ES-I3 (cell line): ENCODE measurements around the gene NUDT19.
"Not testable (repeated sequence)": the region's sequence is repeated elsewhere in the genome, so short reads cannot be mapped to it uniquely, and the experiment has no call there.

Experiments used
- H3K36me3 ChIP-seq: 2 replicates; pipeline ENCODE4 v1.6.1; 2013; ENCODE audit warnings: mild to moderate bottlenecking, low read length, control low read depth, moderate library complexity; ENCODE audit not compliant: insufficient read depth
- H3K4me1 ChIP-seq: 2 replicates; pipeline ENCODE4 v1.6.1; 2013; ENCODE audit warnings: mild to moderate bottlenecking, control low read depth, low read length; ENCODE audit not compliant: insufficient read depth
- H3K9ac ChIP-seq: 2 replicates; pipeline ENCODE4 v1.6.1; 2013; ENCODE audit warnings: low read depth, mild to moderate bottlenecking, low read length, moderate library complexity
- H3K9me3 ChIP-seq: 2 replicates; pipeline ENCODE4 v1.6.1; 2013; ENCODE audit warnings: mild to moderate bottlenecking, low read length, moderate library complexity; ENCODE audit not compliant: control insufficient read depth, insufficient read depth

The NUDT19 gene

DNA sequence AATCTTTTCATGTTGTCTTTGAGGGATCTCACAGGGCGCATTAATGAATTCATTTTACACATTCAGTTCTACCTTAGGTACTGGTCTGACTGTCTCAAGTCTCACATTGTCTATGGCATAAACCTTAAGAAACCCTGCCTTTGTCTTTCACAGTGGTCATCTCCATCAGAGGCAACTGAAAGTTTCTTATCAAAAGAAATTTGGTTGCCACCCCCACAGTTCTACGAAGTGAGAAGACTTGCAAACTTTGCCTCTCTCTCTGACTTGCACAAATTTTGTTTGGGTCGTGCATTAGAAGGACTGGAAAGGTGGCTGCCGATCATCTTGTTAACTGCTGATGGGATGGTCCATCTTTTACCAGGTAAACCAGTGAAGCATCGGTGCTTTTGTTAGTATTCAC, 17.4 kb downstream of the NUDT19 start:
- Histone ChIP-seq H3K4me1 (no peaks in the 10 kb centered on the region), H3K9ac (no peak overlapping the region), H3K36me3 (peaks cover 4% of the 10 kb centered on the region; the same call in 1 of the 2 replicates), H3K9me3 (peaks cover 6% of the 10 kb centered on the region; the same call in 1 of the 2 replicates)

DNA sequence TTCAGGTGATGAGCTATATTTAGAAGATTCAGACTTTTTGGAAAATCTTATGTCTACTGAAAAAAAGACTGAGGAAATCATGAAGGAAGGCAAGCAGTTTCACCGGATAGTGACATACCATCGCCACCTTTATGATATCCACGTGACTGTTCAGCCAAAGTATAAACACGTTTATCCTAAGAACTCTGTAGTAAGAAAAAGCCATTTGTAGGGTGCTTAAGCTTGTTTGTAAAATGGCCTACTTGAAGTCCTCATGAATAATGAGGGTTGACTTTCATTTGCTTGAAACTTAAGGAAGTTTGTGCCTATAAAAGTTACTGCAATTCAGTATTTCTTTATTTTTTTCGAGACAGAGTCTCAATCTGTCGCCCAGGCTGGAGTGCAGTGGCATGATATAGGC, 20.1 kb downstream of the NUDT19 start:
- H3K9me3 ChIP-seq = no peaks in the 10 kb centered on the region
- no peak overlapping the region for H3K9ac ChIP-seq
- H3K36me3 ChIP-seq = no peaks in the 10 kb centered on the region
- no peaks in the 10 kb centered on the region for H3K4me1 ChIP-seq

DNA sequence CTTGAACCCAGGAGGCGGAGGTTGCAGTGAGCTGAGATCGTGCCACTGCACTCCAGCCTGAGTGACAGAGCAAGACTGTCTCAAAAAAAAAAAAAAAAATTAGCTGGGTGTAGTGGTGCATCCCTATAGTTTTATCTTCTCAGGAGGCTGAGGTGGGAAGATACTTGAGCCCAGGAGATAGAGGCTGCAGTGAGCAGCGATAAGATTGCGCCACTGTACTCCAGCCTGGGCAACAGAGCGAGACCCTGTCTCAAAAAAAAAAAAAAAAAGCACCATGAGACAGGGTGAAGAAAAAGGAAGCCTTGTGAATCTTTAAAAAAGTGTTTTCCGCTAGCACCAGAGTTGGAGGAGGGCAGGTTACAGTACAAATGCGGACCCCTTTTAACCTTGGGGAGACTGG, 24.6 kb downstream of the NUDT19 start:
- H3K9me3 ChIP-seq, H3K4me1 ChIP-seq, H3K36me3 ChIP-seq, H3K9ac ChIP-seq: not testable (repeated sequence)

DNA sequence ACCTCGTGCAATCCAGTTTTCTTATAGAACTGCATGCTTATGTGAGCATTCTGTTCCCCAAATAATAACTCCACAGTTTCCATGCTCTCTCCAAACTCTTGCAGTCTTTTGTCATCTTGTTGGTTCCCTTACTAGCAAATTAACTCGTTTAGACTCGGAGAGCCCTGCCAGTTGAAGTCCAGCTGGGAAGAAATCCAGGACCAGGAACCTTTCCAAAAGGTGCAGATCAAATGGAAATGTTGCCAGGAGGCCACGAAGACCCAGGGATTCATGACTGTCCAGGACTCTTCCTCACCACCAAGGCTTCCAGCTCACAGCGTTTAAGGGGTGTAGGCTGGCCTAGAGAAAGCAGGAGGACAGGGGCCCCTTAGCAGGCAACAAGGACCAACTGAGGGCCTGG, 25.9 kb downstream of the NUDT19 start:
- Histone ChIP-seq H3K9me3 (no peaks in the 10 kb centered on the region; the same call in 1 of the 2 replicates), H3K36me3 (no peaks in the 10 kb centered on the region), H3K9ac (no peak overlapping the region), H3K4me1 (no peaks in the 10 kb centered on the region)

DNA sequence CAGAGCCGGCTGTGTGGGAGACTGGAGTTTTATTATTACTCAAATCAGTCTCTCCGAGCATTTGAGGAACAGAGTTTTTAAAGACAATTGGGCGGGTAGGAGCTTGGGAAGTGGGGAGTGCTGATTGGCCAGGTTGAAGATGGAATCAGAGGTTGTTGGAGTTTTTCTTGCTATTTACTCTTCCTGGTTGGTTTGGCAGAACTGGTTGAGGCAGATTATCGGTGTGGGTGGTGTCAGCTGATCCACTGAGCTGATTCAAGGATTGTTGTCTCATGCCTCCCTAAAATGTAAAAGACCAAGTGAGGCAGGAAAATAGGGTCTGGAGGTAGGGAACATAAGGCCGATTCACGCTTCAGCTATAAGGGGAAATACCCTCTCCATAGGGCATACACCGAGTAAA, 26.7 kb downstream of the NUDT19 start:
- Histone ChIP-seq H3K4me1 (no peaks in the 10 kb centered on the region), H3K36me3 (no peaks in the 10 kb centered on the region)

DNA sequence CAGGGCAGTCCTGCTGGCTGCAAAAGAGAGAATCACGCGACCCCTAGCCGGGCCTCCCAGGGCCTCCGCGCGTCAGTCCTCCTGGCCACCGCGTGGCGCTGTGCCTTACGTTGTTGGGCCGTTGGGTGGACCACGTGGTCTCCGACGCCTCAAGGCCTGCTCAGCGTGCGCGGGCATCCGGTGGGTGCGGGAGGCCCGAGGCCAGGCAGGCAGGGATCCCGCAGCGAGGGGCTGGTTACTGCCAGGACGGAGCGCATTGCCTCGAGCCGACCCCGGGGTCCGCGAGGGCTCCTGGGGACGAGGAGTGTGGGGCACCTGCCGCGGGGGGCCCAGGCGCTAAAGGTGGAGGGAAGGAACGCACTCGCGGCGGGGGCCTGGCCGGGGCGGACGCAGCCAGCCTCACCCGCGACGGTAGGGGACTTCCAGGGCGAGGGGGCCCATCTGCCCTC, 28.0 kb downstream of the NUDT19 start, which contains the start of gene TDRD12:
TSS of gene TDRD12 (plus strand) at position 157 of the 449 bp plus-strand sequence. CDS start 306 bp downstream, outside the sequence.
- Histone ChIP-seq H3K4me1 (no peaks in the 10 kb centered on the region), H3K9ac (no peak within 1 kb of the TSS), H3K36me3 (no peaks in the 10 kb centered on the region), H3K9me3 (no peaks in the 10 kb centered on the region; the same call in 1 of the 2 replicates)

More for the DNA sequence above, 26.7 kb downstream of the NUDT19 start:
- H3K9me3 ChIP-seq = no peaks in the 10 kb centered on the region; the same call in 1 of the 2 replicates
- H3K9ac ChIP-seq = no peak overlapping the region

DNA sequence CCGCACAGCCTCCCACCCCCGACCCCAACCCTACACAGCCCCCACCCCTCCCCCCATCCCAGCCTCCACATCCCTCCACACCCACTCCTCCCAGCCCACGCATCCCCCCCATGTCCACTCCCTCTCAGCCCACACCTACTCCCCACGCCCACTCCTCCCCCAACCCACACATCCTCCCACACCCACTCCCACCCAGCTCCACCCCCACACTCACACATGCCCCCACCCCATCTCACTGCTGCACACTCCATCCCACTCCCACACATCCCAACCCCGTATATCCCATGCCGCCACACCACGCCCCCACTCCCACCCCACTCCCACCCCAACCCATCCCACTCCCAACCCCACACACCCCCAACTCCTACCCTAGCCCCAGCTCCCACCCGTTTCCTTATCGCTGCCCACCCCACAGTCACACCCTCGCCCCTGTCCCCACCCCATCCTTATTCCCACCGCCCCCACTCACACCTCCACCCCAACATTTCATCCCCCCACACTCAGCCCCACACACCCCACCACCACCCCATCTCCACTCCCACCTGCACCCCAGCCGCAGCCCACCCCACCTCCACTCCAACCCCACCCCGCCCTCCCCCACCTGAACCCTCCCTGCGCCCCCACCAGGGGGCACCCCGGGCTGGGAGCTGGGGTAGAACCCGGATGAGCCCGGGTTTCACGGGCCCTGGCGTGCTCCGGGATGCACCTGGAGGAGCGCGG, 28.8 kb downstream of the NUDT19 start:
- Histone ChIP-seq H3K9me3 (no peaks in the 10 kb centered on the region; the same call in 1 of the 2 replicates), H3K4me1 (no peaks in the 10 kb centered on the region), H3K36me3 (no peaks in the 10 kb centered on the region), H3K9ac (no peak overlapping the region)

DNA sequence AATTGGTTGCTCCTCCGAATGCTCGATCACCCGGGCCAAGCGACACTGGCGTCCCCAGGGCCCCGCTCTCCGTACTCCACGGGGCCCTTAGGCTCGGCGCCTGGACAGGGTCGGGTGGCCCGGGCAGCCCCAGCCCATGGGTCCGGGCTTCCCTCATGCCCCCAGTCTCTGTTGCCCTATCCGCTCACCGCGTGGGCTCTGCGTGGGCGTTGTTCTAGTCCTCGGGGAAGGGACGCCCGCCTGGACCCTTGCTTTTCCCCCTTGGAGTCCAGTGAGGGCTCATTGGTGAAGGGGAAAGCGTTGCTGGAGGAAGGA, 29.3 kb downstream of the NUDT19 start:
- Histone ChIP-seq H3K9me3 (no peaks in the 10 kb centered on the region; the same call in 1 of the 2 replicates), H3K4me1 (no peaks in the 10 kb centered on the region), H3K36me3 (no peaks in the 10 kb centered on the region), H3K9ac (no peak overlapping the region)

DNA sequence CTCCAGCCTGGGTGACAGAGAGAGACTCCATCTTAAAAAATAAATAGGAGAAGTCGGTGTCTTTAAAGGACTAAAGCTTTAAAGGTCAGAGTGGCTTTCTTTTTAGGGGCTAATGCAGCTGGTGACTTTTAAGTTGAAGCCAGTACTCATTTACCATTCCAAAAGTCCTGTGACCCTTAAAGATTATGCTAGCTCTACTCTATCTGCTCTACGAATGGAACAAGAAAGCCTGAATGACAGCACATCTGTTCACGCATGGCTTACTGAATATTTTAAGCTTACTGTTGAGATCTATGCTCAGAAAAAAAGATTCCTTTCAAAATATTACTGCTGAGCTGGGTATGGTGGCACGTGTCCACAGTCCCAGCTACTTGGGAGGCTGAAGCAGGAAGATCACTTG, 44.3 kb downstream of the NUDT19 start:
- Histone ChIP-seq H3K9me3 (no peaks in the 10 kb centered on the region), H3K36me3 (no peaks in the 10 kb centered on the region), H3K4me1 (no peaks in the 10 kb centered on the region), H3K9ac (no peak overlapping the region)

DNA sequence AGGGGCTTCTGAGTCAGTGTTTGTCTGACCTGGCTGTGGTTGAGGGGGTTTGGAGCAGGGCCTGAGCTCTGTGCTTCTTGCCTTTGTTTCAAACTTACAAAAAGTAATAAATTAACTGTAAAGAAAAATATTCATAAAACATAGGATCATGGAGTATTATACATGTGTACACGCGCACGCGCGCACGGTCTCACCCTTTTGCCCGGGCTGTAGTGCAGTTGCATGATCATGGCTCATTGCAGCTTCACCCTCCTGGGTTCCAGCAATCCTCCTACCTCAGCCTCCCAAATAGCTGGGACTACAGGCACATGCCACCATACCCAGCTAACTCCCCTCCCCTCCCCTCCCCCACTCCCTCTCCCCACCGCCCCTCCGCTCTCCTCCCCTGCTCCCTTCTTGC, 51.4 kb downstream of the NUDT19 start:
- Histone ChIP-seq H3K9me3 (no peaks in the 10 kb centered on the region), H3K36me3 (no peaks in the 10 kb centered on the region), H3K4me1 (no peaks in the 10 kb centered on the region), H3K9ac (no peak overlapping the region)

DNA sequence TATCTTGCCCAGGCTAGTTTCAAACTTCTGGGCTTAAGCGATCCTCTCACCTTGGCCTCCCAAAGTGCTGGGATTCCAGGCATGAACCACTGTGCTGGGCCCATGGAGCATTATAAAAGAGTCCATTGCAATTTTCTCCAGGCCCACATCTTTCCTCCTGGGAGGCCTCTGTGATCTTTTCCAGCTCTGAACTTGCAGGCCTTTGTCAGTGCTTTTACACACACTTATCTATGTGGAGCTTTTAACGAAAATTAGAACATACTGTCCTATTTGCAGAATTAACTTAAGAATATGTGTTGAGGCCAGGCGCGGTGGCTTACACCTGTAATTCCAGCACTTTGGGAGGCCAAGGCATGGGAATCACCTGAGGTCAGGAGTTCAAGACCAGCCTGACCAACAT, 51.8 kb downstream of the NUDT19 start:
- no peaks in the 10 kb centered on the region for H3K9me3 ChIP-seq
- H3K9ac ChIP-seq = no peak overlapping the region
- no peaks in the 10 kb centered on the region for H3K4me1 ChIP-seq
- no peaks in the 10 kb centered on the region for H3K36me3 ChIP-seq

DNA sequence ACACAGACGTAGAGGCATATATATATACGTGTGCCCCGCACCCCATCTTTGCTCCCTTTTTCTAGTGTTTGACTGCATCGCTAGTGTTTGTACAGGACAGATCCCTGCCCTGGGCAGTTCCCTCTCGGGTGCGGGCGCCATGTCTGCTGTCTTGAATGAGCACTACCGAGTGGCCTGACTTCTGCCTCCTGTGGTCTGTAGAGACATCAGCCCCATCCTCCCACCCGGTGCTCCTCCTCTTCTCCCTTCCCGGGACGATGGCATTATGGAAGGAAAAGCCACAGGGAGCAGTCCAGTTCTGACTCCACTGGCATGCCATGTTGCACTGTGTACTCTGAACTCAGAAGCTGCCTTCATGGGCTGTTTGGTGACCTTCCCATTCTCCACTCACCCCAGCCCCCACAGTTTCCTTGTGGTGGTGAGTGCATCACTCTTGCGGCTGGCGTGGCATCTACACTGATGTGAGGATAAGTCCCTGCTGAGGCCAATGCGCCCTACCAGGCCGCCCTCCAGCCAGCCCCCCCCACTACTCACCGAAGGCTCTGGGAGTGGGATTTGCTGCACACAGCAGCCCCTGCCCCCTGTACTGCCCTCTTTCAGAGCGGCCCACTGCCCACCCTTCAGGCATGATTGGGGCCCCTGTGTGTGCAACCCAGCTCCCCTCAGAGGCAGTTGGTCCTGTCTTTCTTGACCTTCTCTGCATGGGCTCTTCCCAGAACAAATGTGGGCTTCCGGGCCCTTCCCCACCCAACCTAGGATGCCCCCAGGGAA, 53.1 kb downstream of the NUDT19 start:
- no peaks in the 10 kb centered on the region for H3K4me1 ChIP-seq
- no peaks in the 10 kb centered on the region for H3K9me3 ChIP-seq

DNA sequence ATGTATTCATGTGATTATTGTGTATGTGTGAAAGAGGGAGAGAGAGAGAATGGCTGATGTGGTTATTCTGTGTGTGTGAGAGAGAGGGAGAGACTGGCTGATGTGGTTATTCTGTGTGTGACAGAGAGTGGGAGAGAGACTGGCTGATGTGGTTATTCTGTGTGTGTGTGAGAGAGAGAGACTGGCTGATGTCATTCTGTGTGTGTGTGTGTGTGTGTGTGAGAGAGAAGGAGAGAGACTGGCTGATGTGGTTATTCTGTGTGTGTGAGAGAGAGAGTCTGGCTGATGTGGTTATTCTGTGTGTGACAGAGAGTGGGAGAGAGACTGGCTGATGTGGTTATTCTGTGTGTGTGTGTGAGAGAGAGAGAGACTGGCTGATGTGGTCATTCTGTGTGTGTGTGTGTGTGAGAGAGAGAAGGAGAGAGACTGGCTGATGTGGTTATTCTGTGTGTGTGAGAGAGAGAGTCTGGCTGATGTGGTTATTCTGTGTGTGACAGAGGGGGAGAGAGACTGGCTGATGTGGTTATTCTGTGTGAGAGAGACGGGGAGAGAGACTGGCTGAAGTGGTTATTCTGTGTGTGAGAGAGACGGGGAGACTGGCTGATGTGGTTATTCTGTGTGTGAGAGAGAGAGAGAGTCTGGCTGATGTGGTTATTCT, 54.1 kb downstream of the NUDT19 start:
- not testable (repeated sequence) for H3K4me1 ChIP-seq, H3K9me3 ChIP-seq, H3K9ac ChIP-seq, H3K36me3 ChIP-seq

More for the DNA sequence above, 53.1 kb downstream of the NUDT19 start:
- H3K36me3 ChIP-seq = no peaks in the 10 kb centered on the region
- no peak overlapping the region for H3K9ac ChIP-seq

DNA sequence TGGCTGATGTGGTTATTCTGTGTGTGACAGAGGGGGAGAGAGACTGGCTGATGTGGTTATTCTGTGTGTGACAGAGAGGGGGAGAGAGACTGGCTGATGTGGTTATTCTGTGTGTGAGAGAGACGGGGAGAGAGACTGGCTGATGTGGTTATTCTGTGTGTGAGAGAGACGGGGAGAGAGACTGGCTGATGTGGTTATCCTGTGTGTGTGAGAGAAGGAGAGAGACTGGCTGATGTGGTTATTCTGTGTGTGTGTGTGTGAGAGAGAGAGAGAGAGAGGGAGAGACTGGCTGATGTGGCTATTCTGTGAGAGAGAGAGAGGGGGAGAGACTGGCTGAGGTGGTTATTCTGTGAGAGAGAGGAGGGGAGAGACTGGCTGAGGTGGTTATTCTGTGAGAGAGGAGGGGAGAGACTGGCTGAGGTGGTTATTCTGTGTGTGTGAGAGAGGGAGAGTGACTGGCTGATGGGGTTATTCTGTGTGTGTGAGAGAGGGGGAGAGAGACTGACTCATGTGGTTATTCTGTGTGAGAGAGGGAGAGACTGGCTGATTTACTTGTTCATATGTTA, 55.1 kb downstream of the NUDT19 start:
- not testable (repeated sequence) for H3K9ac ChIP-seq, H3K4me1 ChIP-seq, H3K36me3 ChIP-seq

More for the DNA sequence above, 55.1 kb downstream of the NUDT19 start:
- not testable (repeated sequence) for H3K9me3 ChIP-seq
